Activated T-helper 2 cell treated with anti-CD3 and anti-CD28 coated beads, Interferon-gamma antibody, Interleukin-2, Interleukin-4, amounts not matched to agents 10 μg/mL and 5 μg/mL and 100 μg/mL, durations not matched to agents 14 hours and 24 hours and 36 hours (primary cell): ENCODE data around the gene TEX30. TPM values are rescaled to one million over a fixed set of nuclear protein-coding genes. Genes with fewer than 3 reads are reported as not detected.
A peak's percentile ranks its signal among the peaks of the same experiment; 100 is the strongest.
"Not testable (repeated sequence)": the region's sequence is repeated elsewhere in the genome, so short reads cannot be mapped to it uniquely, and the experiment has no call there.

Source experiments
- DNase-seq: peaks from one replicate; pipeline ENCODE4 v3.0.0; 2021; ENCODE audit warnings: low spot score
- H3K27ac Mint-ChIP-seq: one replicate; pipeline ENCODE4 v1.8.0; 2021; ENCODE audit warnings: mixed read lengths
- H3K27me3 Mint-ChIP-seq: one replicate; pipeline ENCODE4 v1.8.0; 2021; ENCODE audit warnings: low read depth, mixed read lengths
- H3K36me3 Mint-ChIP-seq: one replicate; pipeline ENCODE4 v1.8.0; 2021; ENCODE audit warnings: low read depth, mixed read lengths
- H3K4me1 Mint-ChIP-seq: one replicate; pipeline ENCODE4 v1.8.0; 2021; ENCODE audit warnings: low read depth, mixed read lengths
- H3K4me3 Mint-ChIP-seq: one replicate; pipeline ENCODE4 v1.8.0; 2021; ENCODE audit warnings: low read depth, mild to moderate bottlenecking, moderate library complexity, mixed read lengths
- H3K9me3 Mint-ChIP-seq: one replicate; pipeline ENCODE4 v1.8.0; 2021; ENCODE audit warnings: mixed read lengths
- intact Hi-C: fragments of 100-400 bp; cut with micrococcal nuclease; formaldehyde crosslinking; loops from one replicate; pipeline ENCODE4 v1.15.1; 2023
- total RNA-seq: library from RNA; stranded (reverse); gene quantifications from 2 replicates; pipeline ENCODE4 v1.2.3, GENCODE V29; 2022

TEX30 gene
- total RNA-seq, 1 donor from 2014 or later: 58.9 TPM

- no peaks in the 10 kb centered on the region for H3K27me3 Mint-ChIP-seq
- peaks cover 38% of the 10 kb centered on the region for H3K4me1 Mint-ChIP-seq
- peak overlapping the region; percentile 89 for H3K27ac Mint-ChIP-seq
- peak overlapping the region; percentile 95 for H3K4me3 Mint-ChIP-seq
- DNase-seq: peak; percentile 26
- peaks cover 35% of the 10 kb centered on the region for H3K36me3 Mint-ChIP-seq
- no peaks in the 10 kb centered on the region for H3K9me3 Mint-ChIP-seq
- intact Hi-C loops: loop anchor here (1.0 to 5.0 kb wide), 6 partner anchors 20 to 203 kb away; partner anchors contain the start of genes TEX30 and TPP2
Measured at GRCh38 chr13:102799426-102800144, 26.0 kb upstream of the TEX30 start.

GRCh38 chr13:102798581-102799425 lies 25.2 kb upstream of the TEX30 start, which contains the start of the genes BIVM and POGLUT2:
BIVM (plus strand) TSS chr13:102799119; CDS start chr13:102807268, 8,149 bp downstream.
POGLUT2 (minus strand) TSS chr13:102798976; CDS start chr13:102798670, 306 bp downstream.
- intact Hi-C loops: loop anchor here (1.0 to 5.0 kb wide), 2 partner anchors 20 to 117 kb away; no protein-coding TSS in a partner anchor
- Mint-ChIP-seq H3K9me3 (no peaks in the 10 kb centered on the region), H3K27ac (peak within 1 kb of the TSS; percentile 89), H3K36me3 (peaks cover 37% of the 10 kb centered on the region), H3K4me1 (peaks cover 37% of the 10 kb centered on the region), H3K27me3 (no peaks in the 10 kb centered on the region), H3K4me3 (peak within 1 kb of the TSS; percentile 95)
- peak; percentile 83 for DNase-seq

- peaks cover 67% of the 10 kb centered on the region for H3K36me3 Mint-ChIP-seq
- intact Hi-C loops: no loop called here
- peaks cover 13% of the 10 kb centered on the region for H3K4me1 Mint-ChIP-seq
- no peak for DNase-seq
- H3K4me3 Mint-ChIP-seq: no peak overlapping the region
- no peak overlapping the region for H3K27ac Mint-ChIP-seq
- no peaks in the 10 kb centered on the region for H3K27me3 Mint-ChIP-seq
- H3K9me3 Mint-ChIP-seq: no peaks in the 10 kb centered on the region
Measured at GRCh38 chr13:102793611-102794355, 20.2 kb upstream of the TEX30 start.

- Mint-ChIP-seq H3K36me3 (peaks cover 78% of the 10 kb centered on the region), H3K4me3 (no peak overlapping the region), H3K27ac (no peak overlapping the region), H3K9me3 (no peaks in the 10 kb centered on the region), H3K4me1 (peaks cover 9% of the 10 kb centered on the region), H3K27me3 (no peaks in the 10 kb centered on the region)
- no peak for DNase-seq
- intact Hi-C loops: no loop called here
Measured at GRCh38 chr13:102792396-102792795, 18.8 kb upstream of the TEX30 start.

- peaks cover 2% of the 10 kb centered on the region for H3K4me1 Mint-ChIP-seq
- no peak overlapping the region for H3K4me3 Mint-ChIP-seq
- H3K36me3 Mint-ChIP-seq: peaks cover 89% of the 10 kb centered on the region
- H3K27me3 Mint-ChIP-seq: no peaks in the 10 kb centered on the region
- no peaks in the 10 kb centered on the region for H3K9me3 Mint-ChIP-seq
- H3K27ac Mint-ChIP-seq: no peak overlapping the region
- intact Hi-C loops: no loop called here
- no peak for DNase-seq
Measured at GRCh38 chr13:102788683-102789082, 15.1 kb upstream of the TEX30 start.

GRCh38 chr13:102784483-102784882 lies 10.9 kb upstream of the TEX30 start:
- Mint-ChIP-seq H3K36me3 (peaks cover 83% of the 10 kb centered on the region), H3K27me3 (no peaks in the 10 kb centered on the region), H3K27ac (no peak overlapping the region), H3K4me1 (peaks cover 15% of the 10 kb centered on the region), H3K9me3 (peaks cover 23% of the 10 kb centered on the region), H3K4me3 (no peak overlapping the region)
- no peak for DNase-seq
- intact Hi-C loops: no loop called here

GRCh38 chr13:102781591-102781990 lies 8.0 kb upstream of the TEX30 start:
- Mint-ChIP-seq H3K4me1 (peaks cover 27% of the 10 kb centered on the region), H3K4me3 (no peak overlapping the region), H3K36me3 (peaks cover 65% of the 10 kb centered on the region), H3K27me3 (no peaks in the 10 kb centered on the region), H3K27ac (peak overlapping the region; percentile 98), H3K9me3 (peaks cover 30% of the 10 kb centered on the region)
- intact Hi-C loops: no loop called here
- DNase-seq: no peak

- H3K4me3 Mint-ChIP-seq: peak overlapping the region; percentile 27
- H3K9me3 Mint-ChIP-seq: peaks cover 30% of the 10 kb centered on the region
- peaks cover 56% of the 10 kb centered on the region for H3K36me3 Mint-ChIP-seq
- H3K27me3 Mint-ChIP-seq, intact Hi-C loops, DNase-seq: not testable (repeated sequence)
- H3K4me1 Mint-ChIP-seq: peaks cover 31% of the 10 kb centered on the region
- H3K27ac Mint-ChIP-seq: peak overlapping the region; percentile 98
Measured at GRCh38 chr13:102780656-102781055, 7.1 kb upstream of the TEX30 start.

GRCh38 chr13:102779436-102780159 lies 6.0 kb upstream of the TEX30 start:
- DNase-seq: peak; percentile 55
- peaks cover 46% of the 10 kb centered on the region for H3K36me3 Mint-ChIP-seq
- H3K4me1 Mint-ChIP-seq: peaks cover 36% of the 10 kb centered on the region

GRCh38 chr13:102777736-102778135 lies 4.2 kb upstream of the TEX30 start:
- Mint-ChIP-seq H3K27me3 (no peaks in the 10 kb centered on the region), H3K36me3 (peaks cover 37% of the 10 kb centered on the region), H3K4me1 (peaks cover 43% of the 10 kb centered on the region), H3K27ac (no peak overlapping the region), H3K4me3 (no peak overlapping the region), H3K9me3 (peaks cover 28% of the 10 kb centered on the region)
- DNase-seq: no peak
- intact Hi-C loops: loop anchor here (2.0 to 10.0 kb wide), 2 partner anchors 385 to 1153 kb away; no protein-coding TSS in a partner anchor

More at GRCh38 chr13:102779436-102780159, 6.0 kb upstream of the TEX30 start:
- H3K27me3 Mint-ChIP-seq: no peaks in the 10 kb centered on the region
- peak overlapping the region; percentile 98 for H3K27ac Mint-ChIP-seq
- peaks cover 30% of the 10 kb centered on the region for H3K9me3 Mint-ChIP-seq
- H3K4me3 Mint-ChIP-seq: peak overlapping the region; percentile 50
- intact Hi-C loops: loop anchor here (1.0 to 10.0 kb wide), 5 partner anchors 20 to 1155 kb away; partner anchors contain the start of genes BIVM and TPP2

- Mint-ChIP-seq H3K9me3 (peaks cover 15% of the 10 kb centered on the region), H3K27ac (no peak overlapping the region), H3K4me1 (peaks cover 54% of the 10 kb centered on the region), H3K4me3 (no peak overlapping the region), H3K36me3 (peaks cover 36% of the 10 kb centered on the region), H3K27me3 (no peaks in the 10 kb centered on the region)
- intact Hi-C loops: loop anchor here (10.0 kb wide), 1 partner anchor 1151 kb away; no protein-coding TSS in a partner anchor
- DNase-seq: no peak
Measured at GRCh38 chr13:102776271-102776670, 2.7 kb upstream of the TEX30 start.
